Measurements from ENCODE around the gene RAD50. TPM values are rescaled to one million over a fixed set of nuclear protein-coding genes. Genes with fewer than 3 reads are reported as not detected.
"Not testable (repeated sequence)": the region's sequence is repeated elsewhere in the genome, so short reads cannot be mapped to it uniquely, and the experiment has no call there.

Gene RAD50
- total and polyA plus RNA-seq, 10 donors: 4.2 to 34.0 (median 25.7) TPM

DNA sequence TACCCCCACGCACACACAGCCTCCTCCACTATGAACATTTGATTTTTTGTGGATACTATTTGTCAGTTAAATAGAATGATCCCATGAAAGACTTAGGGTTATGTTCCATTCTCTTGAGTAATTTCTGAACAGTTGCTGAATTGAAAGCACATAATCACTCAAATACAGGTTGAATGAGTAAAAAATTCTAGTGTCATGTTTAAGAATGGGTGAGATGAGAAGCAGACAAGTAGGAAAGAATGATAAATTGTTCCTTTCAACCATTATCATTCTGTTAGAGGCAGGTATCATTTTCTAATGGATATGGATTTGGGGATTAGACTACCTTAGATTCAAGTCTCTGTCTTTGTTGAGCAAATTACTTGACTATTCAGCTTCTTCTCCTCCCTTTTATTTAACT lies 19.3 kb downstream of the RAD50 start:
- H3K4me1 ChIP-seq: no peaks in the 10 kb centered on the region
- intact Hi-C loops (cut with DNase I; ENCODE audit: low total_unique reads): no loop called here
- H3K9me3 ChIP-seq: no peaks in the 10 kb centered on the region
- H3K27me3 ChIP-seq (replicated peaks in 1 of 7): no peaks in the 10 kb centered on the region
- H3K36me3 ChIP-seq: peaks cover 0 to 89% (median 42%) of the 10 kb centered on the region in 6 donors
- no peak overlapping the region for H3K27ac ChIP-seq
- DNase-seq: no peak
- H3K4me3 ChIP-seq: no peak overlapping the region
- WGBS, 5 donors: 90 to 100% (median 98%) methylated on average over 1 of the region's 1 CpG
- no peak for TF ChIP-seq POLR2A (IDR thresholded peaks at IDR 0.05)
- TF ChIP-seq POLR2AphosphoS5 (IDR thresholded peaks at IDR 0.05): no peak
- TF ChIP-seq, protein P1, sequence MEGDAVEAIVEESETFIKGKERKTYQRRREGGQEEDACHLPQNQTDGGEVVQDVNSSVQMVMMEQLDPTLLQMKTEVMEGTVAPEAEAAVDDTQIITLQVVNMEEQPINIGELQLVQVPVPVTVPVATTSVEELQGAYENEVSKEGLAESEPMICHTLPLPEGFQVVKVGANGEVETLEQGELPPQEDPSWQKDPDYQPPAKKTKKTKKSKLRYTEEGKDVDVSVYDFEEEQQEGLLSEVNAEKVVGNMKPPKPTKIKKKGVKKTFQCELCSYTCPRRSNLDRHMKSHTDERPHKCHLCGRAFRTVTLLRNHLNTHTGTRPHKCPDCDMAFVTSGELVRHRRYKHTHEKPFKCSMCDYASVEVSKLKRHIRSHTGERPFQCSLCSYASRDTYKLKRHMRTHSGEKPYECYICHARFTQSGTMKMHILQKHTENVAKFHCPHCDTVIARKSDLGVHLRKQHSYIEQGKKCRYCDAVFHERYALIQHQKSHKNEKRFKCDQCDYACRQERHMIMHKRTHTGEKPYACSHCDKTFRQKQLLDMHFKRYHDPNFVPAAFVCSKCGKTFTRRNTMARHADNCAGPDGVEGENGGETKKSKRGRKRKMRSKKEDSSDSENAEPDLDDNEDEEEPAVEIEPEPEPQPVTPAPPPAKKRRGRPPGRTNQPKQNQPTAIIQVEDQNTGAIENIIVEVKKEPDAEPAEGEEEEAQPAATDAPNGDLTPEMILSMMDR (IDR thresholded peaks at IDR 0.05 in 8 of 11, conservative IDR thresholded peaks at IDR 0.05 in 3 of 11): no peak

DNA sequence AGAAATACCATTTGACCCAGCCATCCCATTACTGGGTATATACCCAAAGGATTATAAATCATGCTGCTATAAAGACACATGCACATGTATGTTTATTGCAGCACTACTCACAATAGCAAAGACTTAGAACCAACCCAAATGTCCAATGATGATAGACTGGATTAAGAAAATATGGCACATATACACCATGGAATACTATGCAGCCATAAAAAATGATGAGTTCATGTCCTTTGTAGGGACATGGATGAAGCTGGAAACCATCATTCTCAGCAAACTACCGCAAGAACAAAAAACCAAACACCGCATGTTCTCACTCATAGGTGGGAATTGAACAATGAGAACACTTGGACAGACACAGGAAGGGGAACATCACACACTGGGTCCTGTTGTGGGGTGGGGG lies 27.8 kb downstream of the RAD50 start:
- H3K27me3 ChIP-seq (replicated peaks in 1 of 7); H3K27ac ChIP-seq; H3K4me1 ChIP-seq; DNase-seq; H3K4me3 ChIP-seq; H3K9me3 ChIP-seq; intact Hi-C loops (cut with DNase I; ENCODE audit: low total_unique reads): not testable (repeated sequence)
- 96 to 100% (median 100%) methylated on average over 1 to 2 of the region's 2 CpGs for WGBS, 5 donors
- peaks cover 0 to 99% (median 45%) of the 10 kb centered on the region in 6 donors for H3K36me3 ChIP-seq

DNA sequence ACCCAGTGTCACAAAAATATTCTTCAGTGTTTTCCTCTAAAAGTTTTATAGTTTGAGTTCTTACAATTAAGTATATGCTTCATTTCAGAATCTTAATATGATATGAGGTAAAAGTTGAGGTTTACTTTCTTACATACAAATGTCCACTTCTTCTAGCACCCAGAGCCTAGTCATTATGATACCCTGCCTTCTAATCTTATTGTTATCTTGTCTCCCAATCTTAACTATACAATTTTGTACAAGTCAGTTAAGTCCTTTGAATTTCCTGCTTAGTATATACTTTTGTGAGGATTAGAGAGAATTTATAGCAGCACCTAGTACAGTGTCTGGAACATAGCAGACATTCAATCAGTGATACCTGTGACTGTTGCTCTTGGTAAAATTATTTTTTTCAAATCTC lies 29.3 kb downstream of the RAD50 start:
- Histone ChIP-seq H3K9me3 (peaks cover 0 to 5% (median 0%) of the 10 kb centered on the region in 8 donors), H3K4me1 (no peaks in the 10 kb centered on the region), H3K27ac (no peak overlapping the region), H3K4me3 (no peak overlapping the region), H3K27me3 (replicated peaks in 1 of 7) (no peaks in the 10 kb centered on the region), H3K36me3 (peaks cover 0 to 99% (median 44%) of the 10 kb centered on the region in 6 donors)
- no peak for DNase-seq
- TF ChIP-seq POLR2A (IDR thresholded peaks at IDR 0.05): no peak
- intact Hi-C loops (cut with DNase I; ENCODE audit: low total_unique reads): no loop called here

DNA sequence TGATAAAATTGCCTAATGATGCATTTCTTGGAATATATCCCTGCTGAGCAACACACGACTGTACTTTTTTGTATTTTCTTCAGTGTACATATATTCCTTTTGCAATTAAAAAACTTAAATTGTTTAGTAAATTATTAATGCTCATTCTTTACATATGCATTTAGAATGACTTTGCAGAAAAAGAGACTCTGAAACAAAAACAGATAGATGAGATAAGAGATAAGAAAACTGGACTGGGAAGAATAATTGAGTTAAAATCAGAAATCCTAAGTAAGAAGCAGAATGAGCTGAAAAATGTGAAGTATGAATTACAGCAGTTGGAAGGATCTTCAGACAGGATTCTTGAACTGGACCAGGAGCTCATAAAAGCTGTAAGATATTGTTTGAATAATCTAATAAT lies 32.7 kb downstream of the RAD50 start:
- Histone ChIP-seq H3K4me1 (no peaks in the 10 kb centered on the region), H3K27ac (no peak overlapping the region), H3K9me3 (peaks cover 0 to under 1% (median 0%) of the 10 kb centered on the region in 8 donors), H3K27me3 (replicated peaks in 1 of 7) (no peaks in the 10 kb centered on the region), H3K36me3 (peaks cover 0 to 100% (median 40%) of the 10 kb centered on the region in 6 donors), H3K4me3 (no peak overlapping the region)
- intact Hi-C loops (cut with DNase I; ENCODE audit: low total_unique reads): no loop called here
- TF ChIP-seq, protein P1 (IDR thresholded peaks at IDR 0.05 in 8 of 11, conservative IDR thresholded peaks at IDR 0.05 in 3 of 11): no peak
- TF ChIP-seq POLR2AphosphoS5 (IDR thresholded peaks at IDR 0.05) (no peak), POLR2A (IDR thresholded peaks at IDR 0.05) (no peak)
- 93 to 98% (median 95%) methylated on average over 1 of the region's 1 CpG for WGBS, 5 donors
- no peak for DNase-seq

DNA sequence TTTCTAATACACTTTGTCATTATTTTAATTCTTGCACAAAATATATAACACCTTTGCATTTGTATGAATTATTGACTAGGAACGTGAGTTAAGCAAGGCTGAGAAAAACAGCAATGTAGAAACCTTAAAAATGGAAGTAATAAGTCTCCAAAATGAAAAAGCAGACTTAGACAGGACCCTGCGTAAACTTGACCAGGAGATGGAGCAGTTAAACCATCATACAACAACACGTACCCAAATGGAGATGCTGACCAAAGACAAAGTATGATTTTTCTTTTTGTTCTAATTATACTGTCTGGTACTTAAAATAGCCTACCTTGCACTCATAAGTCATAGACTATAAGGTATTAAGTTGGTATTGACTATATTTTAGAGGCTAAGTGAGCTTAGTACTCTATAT lies 34.4 kb downstream of the RAD50 start:
- intact Hi-C loops (cut with DNase I; ENCODE audit: low total_unique reads): no loop called here
- H3K4me3 ChIP-seq: no peak overlapping the region
- no peaks in the 10 kb centered on the region for H3K27me3 ChIP-seq (replicated peaks in 1 of 7)
- H3K27ac ChIP-seq: no peak overlapping the region
- 83 to 94% (median 91%) methylated on average over 3 of the region's 3 CpGs for WGBS, 5 donors
- H3K9me3 ChIP-seq: no peaks in the 10 kb centered on the region
- no peaks in the 10 kb centered on the region for H3K4me1 ChIP-seq
- H3K36me3 ChIP-seq: peaks cover 0 to 100% (median 51%) of the 10 kb centered on the region in 6 donors
- DNase-seq: no peak
- TF ChIP-seq POLR2AphosphoS5 (IDR thresholded peaks at IDR 0.05): no peak
- TF ChIP-seq, protein P1 (IDR thresholded peaks at IDR 0.05 in 8 of 11, conservative IDR thresholded peaks at IDR 0.05 in 3 of 11): no peak
- TF ChIP-seq POLR2A (IDR thresholded peaks at IDR 0.05): no peak

Measured in spleen (tissue), 11 donors.